GM20000 (cell line): ENCODE results near the gene SHROOM2.

Experiments used
- DNase-seq: peaks from one replicate; pipeline ENCODE4 v3.0.0; 2012; ENCODE audit warnings: low spot score
- CTCF ChIP-seq: IDR thresholded peaks from 2 replicates; pipeline ENCODE4 v1.5.1; 2012; ENCODE audit warnings: mild to moderate bottlenecking, control low read depth; ENCODE audit errors: extremely low read depth, missing control alignments

SHROOM2 gene

GRCh38 chrX:9952300-9952699 lies 166.1 kb downstream of the SHROOM2 start:
- no peak for TF ChIP-seq CTCF
- no peak for DNase-seq

GRCh38 chrX:9953396-9953795 lies 167.2 kb downstream of the SHROOM2 start:
- TF ChIP-seq CTCF: no peak

GRCh38 chrX:9955506-9955905 lies 169.3 kb downstream of the SHROOM2 start:
- no peak for TF ChIP-seq CTCF
- no peak for DNase-seq

More at GRCh38 chrX:9953396-9953795, 167.2 kb downstream of the SHROOM2 start:
- DNase-seq: no peak

- no peak for DNase-seq
- no peak for TF ChIP-seq CTCF
Observed at GRCh38 chrX:9957743-9958142, 171.5 kb downstream of the SHROOM2 start.

GRCh38 chrX:9958183-9958582 lies 172.0 kb downstream of the SHROOM2 start:
- no peak for TF ChIP-seq CTCF
- no peak for DNase-seq

GRCh38 chrX:9961750-9962149 lies 175.5 kb downstream of the SHROOM2 start:
- no peak for DNase-seq
- TF ChIP-seq CTCF: no peak

- DNase-seq: no peak
- no peak for TF ChIP-seq CTCF
Observed at GRCh38 chrX:9966775-9967408, 180.7 kb downstream of the SHROOM2 start, which contains the start of gene CLDN34. CLDN34 (plus strand) TSS chrX:9967358; CDS start chrX:9967358, 0 bp downstream.
